DND-41 (cell line): ENCODE results near the gene TMEM114.

Experiments
- ATAC-seq: fragments of 200-7000 bp; cut with Tn5 transposase; 3 replicates; pipeline ENCODE4 v1.9.1; 2021; ENCODE audit warnings: low read depth; ENCODE audit not compliant: insufficient read depth
- DNase-seq: peaks from one replicate; pipeline ENCODE4 v3.0.0-alpha.2; 2020
- H2AFZ ChIP-seq: 2 replicates; pipeline ENCODE4 v1.6.0; 2012; ENCODE audit warnings: low read depth, low read length
- H3K27ac ChIP-seq: 2 replicates; pipeline ENCODE4 v1.5.1; 2012; ENCODE audit warnings: low read length, inconsistent platforms
- H3K27me3 ChIP-seq: fragments of 200-600 bp; sonication (generic); 2 replicates; pipeline ENCODE4 v1.6.0; 2012; ENCODE audit warnings: low read length, mild to moderate bottlenecking, inconsistent platforms; ENCODE audit not compliant: insufficient read depth, poor library complexity
- H3K36me3 ChIP-seq: 2 replicates; pipeline ENCODE4 v1.5.1; 2012; ENCODE audit warnings: low read length, inconsistent platforms; ENCODE audit not compliant: insufficient read depth
- H3K4me1 ChIP-seq: 2 replicates; pipeline ENCODE4 v1.5.1; 2012; ENCODE audit warnings: mild to moderate bottlenecking, low read length; ENCODE audit not compliant: insufficient read depth
- H3K4me2 ChIP-seq: 2 replicates; pipeline ENCODE4 v1.6.0; 2012; ENCODE audit warnings: mild to moderate bottlenecking, moderate library complexity, low read length, inconsistent platforms; ENCODE audit not compliant: insufficient read depth
- H3K4me3 ChIP-seq, 2 experiments: fragments of 200-600 bp in 1 of 2; shearing (Covaris generic) in 1 of 2; 2 replicates each; pipeline ENCODE4 v1.5.1; 2012 to 2016; ENCODE audit warnings: inconsistent platforms in 2 of 2, low read length in 2 of 2, mild to moderate bottlenecking in 2 of 2, low read depth in 1 of 2, moderate library complexity in 1 of 2
- H3K79me2 ChIP-seq: 2 replicates; pipeline ENCODE4 v1.6.0; 2012; ENCODE audit warnings: low read length, inconsistent platforms; ENCODE audit not compliant: insufficient read depth
- H3K9ac ChIP-seq: 2 replicates; pipeline ENCODE4 v1.6.0; 2012; ENCODE audit warnings: low read depth, mild to moderate bottlenecking, inconsistent platforms, low read length, moderate library complexity
- H3K9me3 ChIP-seq: 2 replicates; pipeline ENCODE4 v1.5.1; 2012; ENCODE audit warnings: low read length, moderate library complexity, mild to moderate bottlenecking, inconsistent platforms; ENCODE audit not compliant: insufficient read depth, severe bottlenecking
- H4K20me1 ChIP-seq: 2 replicates; pipeline ENCODE4 v1.6.0; 2012; ENCODE audit warnings: low read length; ENCODE audit not compliant: insufficient read depth
- CTCF ChIP-seq: IDR thresholded peaks from 2 replicates; pipeline ENCODE4 v1.5.1; 2012; ENCODE audit warnings: borderline replicate concordance, low read length, moderate library complexity, mild to moderate bottlenecking; ENCODE audit not compliant: poor library complexity, severe bottlenecking; ENCODE audit errors: extremely low read depth
- EZH2 ChIP-seq: IDR thresholded peaks from 3 replicates; pipeline ENCODE4 v1.6.1; 2012; ENCODE audit warnings: borderline replicate concordance, low read depth, mild to moderate bottlenecking, moderate library complexity, low read length, inconsistent platforms; ENCODE audit not compliant: severe bottlenecking

The TMEM114 gene

GRCh38 chr16:8589900-8590688 lies at the start of gene TMEM114:
TSS of gene TMEM114 (minus strand) at chr16:8590511. CDS start at chr16:8589838, 673 bp downstream.
- H3K27ac ChIP-seq: no peak within 1 kb of the TSS
- TF ChIP-seq EZH2: no peak
- no peak for TF ChIP-seq CTCF
- DNase-seq (no peak), ATAC-seq (no peak)
- H3K9me3 ChIP-seq: no peaks in the 10 kb centered on the region
- no peaks in the 10 kb centered on the region for H4K20me1 ChIP-seq
- no peak within 1 kb of the TSS for H3K9ac ChIP-seq
- H3K4me1 ChIP-seq: no peaks in the 10 kb centered on the region
- no peak within 1 kb of the TSS for H3K4me2 ChIP-seq
- no peaks in the 10 kb centered on the region for H3K36me3 ChIP-seq
- H2AFZ ChIP-seq: no peak within 1 kb of the TSS
- peaks cover 6% of the 10 kb centered on the region for H3K27me3 ChIP-seq
- no peaks in the 10 kb centered on the region for H3K79me2 ChIP-seq
- H3K4me3 ChIP-seq: no peak within 1 kb of the TSS

- no peak overlapping the region for H2AFZ ChIP-seq
- H4K20me1 ChIP-seq: peaks cover 4% of the 10 kb centered on the region
- DNase-seq (no peak), ATAC-seq (no peak)
- no peaks in the 10 kb centered on the region for H3K27me3 ChIP-seq
- TF ChIP-seq EZH2 (no peak), CTCF (no peak)
- H3K4me3 ChIP-seq: no peak overlapping the region
- no peaks in the 10 kb centered on the region for H3K4me1 ChIP-seq
- no peak overlapping the region for H3K4me2 ChIP-seq
- H3K79me2 ChIP-seq: no peaks in the 10 kb centered on the region
- peaks cover 84% of the 10 kb centered on the region for H3K36me3 ChIP-seq
- H3K9me3 ChIP-seq: no peaks in the 10 kb centered on the region
- no peak overlapping the region for H3K9ac ChIP-seq
- no peak overlapping the region for H3K27ac ChIP-seq
Observed at GRCh38 chr16:8639694-8640093, 49.4 kb upstream of the TMEM114 start.

GRCh38 chr16:8634991-8635736 lies 44.9 kb upstream of the TMEM114 start:
- H3K27me3 ChIP-seq: no peaks in the 10 kb centered on the region
- DNase-seq (no peak), ATAC-seq (no peak)
- peaks cover 27% of the 10 kb centered on the region for H4K20me1 ChIP-seq
- H3K79me2 ChIP-seq: no peaks in the 10 kb centered on the region
- H3K36me3 ChIP-seq: peaks cover 88% of the 10 kb centered on the region
- TF ChIP-seq CTCF (peak; percentile 29), EZH2 (no peak)
- no peak overlapping the region for H3K4me3 ChIP-seq
- H2AFZ ChIP-seq: no peak overlapping the region
- H3K9me3 ChIP-seq: no peaks in the 10 kb centered on the region
- no peak overlapping the region for H3K4me2 ChIP-seq
- no peak overlapping the region for H3K27ac ChIP-seq
- H3K9ac ChIP-seq: no peak overlapping the region
- no peaks in the 10 kb centered on the region for H3K4me1 ChIP-seq
